Skeletal muscle satellite cell (primary cell): ENCODE results near the gene HDAC9.

Experiments
- H3K27me3 ChIP-seq: 2 replicates; pipeline ENCODE4 v1.7.0; 2013; ENCODE audit warnings: low read length; ENCODE audit not compliant: control insufficient read depth, insufficient read depth
- H3K36me3 ChIP-seq: 2 replicates; pipeline ENCODE4 v1.7.0; 2013; ENCODE audit warnings: mild to moderate bottlenecking, control low read depth, low read length; ENCODE audit not compliant: insufficient read depth
- H3K4me1 ChIP-seq: 2 replicates; pipeline ENCODE4 v1.7.0; 2013; ENCODE audit warnings: low read length; ENCODE audit not compliant: control insufficient read depth, insufficient read depth
- H3K4me2 ChIP-seq: 2 replicates; pipeline ENCODE4 v1.7.0; 2013; ENCODE audit warnings: mild to moderate bottlenecking, low read length
- H3K4me3 ChIP-seq: 2 replicates; pipeline ENCODE4 v1.7.0; 2013; ENCODE audit warnings: low read length
- H3K9ac ChIP-seq: 2 replicates; pipeline ENCODE4 v1.7.0; 2013; ENCODE audit warnings: mild to moderate bottlenecking, low read depth, low read length, moderate library complexity
- H3K9me3 ChIP-seq: replicated peaks from 2 replicates; pipeline ENCODE4 v1.7.0; 2013; ENCODE audit warnings: mild to moderate bottlenecking, control low read depth, low read length

HDAC9 gene

DNA sequence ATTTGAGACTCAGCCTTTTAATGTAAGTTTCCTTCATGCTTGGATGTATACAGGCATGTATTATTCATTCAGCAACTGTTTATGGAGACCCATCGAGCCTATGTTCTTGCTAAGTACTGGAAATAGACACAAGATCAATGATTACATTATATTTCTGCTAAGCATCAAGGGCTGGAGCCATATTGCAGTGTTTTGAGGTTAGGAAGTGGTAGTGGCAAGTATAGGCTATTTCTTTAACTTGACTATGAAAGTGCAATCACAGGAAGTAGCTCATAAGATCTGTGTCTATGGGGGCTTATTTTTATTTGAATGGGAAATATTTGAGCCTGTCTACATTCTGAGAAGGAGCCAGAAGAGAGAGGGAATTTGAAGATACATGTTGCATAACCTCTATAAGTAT is 123.8 kb downstream of the HDAC9 start:
- no peaks in the 10 kb centered on the region for H3K9me3 ChIP-seq
- no peaks in the 10 kb centered on the region for H3K36me3 ChIP-seq

DNA sequence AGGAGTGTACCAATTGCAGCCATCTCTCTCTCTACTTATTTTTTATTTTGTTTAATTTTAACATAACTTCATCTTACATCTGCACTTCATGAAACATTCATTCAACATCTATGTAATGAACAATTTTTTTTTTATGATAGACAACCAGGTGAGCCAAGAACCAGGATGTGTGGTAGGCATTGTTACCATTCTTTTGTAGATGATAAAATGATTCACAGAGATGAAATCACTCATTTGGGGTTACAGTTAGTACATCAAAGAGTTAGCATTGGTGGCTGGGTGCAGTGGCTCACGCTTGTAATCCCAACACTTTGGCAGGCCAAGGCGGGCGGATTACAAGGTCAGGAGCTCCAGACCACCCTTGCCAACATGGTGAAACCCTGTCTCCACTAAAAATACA is 127.8 kb downstream of the HDAC9 start:
- H3K9ac ChIP-seq, result no peak overlapping the region
- no peaks in the 10 kb centered on the region for H3K27me3 ChIP-seq
- H3K4me1 ChIP-seq, result no peaks in the 10 kb centered on the region
- H3K4me3 ChIP-seq, result no peak overlapping the region
- no peaks in the 10 kb centered on the region for H3K36me3 ChIP-seq
- no peak overlapping the region for H3K4me2 ChIP-seq
- no peaks in the 10 kb centered on the region for H3K9me3 ChIP-seq

More for the DNA sequence above, 123.8 kb downstream of the HDAC9 start:
- no peaks in the 10 kb centered on the region for H3K4me1 ChIP-seq
- no peak overlapping the region for H3K9ac ChIP-seq
- no peak overlapping the region for H3K4me2 ChIP-seq
- H3K27me3 ChIP-seq, result no peaks in the 10 kb centered on the region
- no peak overlapping the region for H3K4me3 ChIP-seq

DNA sequence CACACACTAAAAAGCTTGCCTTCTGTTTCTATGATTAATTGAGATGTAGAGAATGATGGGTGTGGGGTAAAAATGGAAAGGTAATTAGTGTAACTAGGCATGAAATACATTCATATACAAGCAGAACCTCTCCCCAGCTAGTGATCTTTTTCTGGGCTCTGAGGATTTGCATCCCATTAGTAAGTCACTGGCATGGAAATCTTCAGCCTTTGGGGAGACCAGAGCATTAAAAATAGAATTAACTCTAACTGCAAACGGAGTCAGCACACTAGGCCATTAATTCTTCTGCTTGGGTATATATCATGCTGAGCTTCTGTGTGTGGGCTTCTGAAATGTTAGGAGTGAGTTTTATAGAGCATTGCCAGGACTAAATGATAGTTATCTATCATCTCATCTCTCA is 128.9 kb downstream of the HDAC9 start:
- no peak overlapping the region for H3K9ac ChIP-seq
- no peaks in the 10 kb centered on the region for H3K4me1 ChIP-seq
- no peaks in the 10 kb centered on the region for H3K27me3 ChIP-seq
- no peak overlapping the region for H3K4me3 ChIP-seq
- no peaks in the 10 kb centered on the region for H3K9me3 ChIP-seq
- no peaks in the 10 kb centered on the region for H3K36me3 ChIP-seq
- H3K4me2 ChIP-seq, result no peak overlapping the region

DNA sequence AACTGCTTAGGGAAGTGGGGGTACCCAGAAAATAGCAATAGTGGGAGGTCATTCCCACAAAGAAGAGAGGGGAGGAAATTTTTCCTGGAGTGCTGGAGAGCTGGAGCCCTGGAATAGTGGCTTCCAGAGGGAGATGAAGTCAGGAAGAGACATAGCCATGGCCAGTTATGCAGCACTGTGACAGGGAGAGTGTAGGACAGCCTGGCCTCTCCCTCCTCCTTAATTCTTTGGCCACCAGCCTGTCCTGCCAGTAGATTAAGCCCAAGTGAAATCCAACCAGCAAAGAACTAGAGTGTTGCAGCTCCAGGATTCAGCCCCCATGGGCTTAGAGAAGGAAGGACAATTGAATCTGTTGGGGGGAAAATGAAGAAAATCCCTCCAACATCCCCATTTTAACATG is 130.5 kb downstream of the HDAC9 start:
- H3K4me2 ChIP-seq, result no peak overlapping the region
- H3K4me1 ChIP-seq, result no peaks in the 10 kb centered on the region
- no peak overlapping the region for H3K9ac ChIP-seq
- H3K27me3 ChIP-seq, result no peaks in the 10 kb centered on the region
- no peak overlapping the region for H3K4me3 ChIP-seq
- no peaks in the 10 kb centered on the region for H3K9me3 ChIP-seq
- H3K36me3 ChIP-seq, result no peaks in the 10 kb centered on the region

DNA sequence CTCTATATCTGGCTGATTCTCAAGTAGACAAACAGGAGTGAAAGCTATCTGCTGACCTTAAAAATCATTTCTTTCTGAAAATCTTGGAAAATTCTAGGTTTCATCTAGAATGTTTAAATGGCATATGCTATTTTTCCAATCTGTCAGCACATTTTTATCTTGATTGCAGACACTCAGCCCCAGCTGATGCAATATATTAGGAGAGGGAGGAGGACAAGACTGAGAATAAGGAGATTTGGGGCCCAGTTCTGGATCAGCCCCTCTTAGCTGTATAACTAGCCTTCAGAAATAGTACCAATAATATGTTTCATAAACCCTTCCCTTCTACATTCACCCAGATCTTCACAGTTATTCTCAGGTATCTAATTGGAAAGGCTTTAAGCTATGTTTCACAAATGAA is 131.2 kb downstream of the HDAC9 start:
- Histone ChIP-seq H3K4me1 (no peaks in the 10 kb centered on the region), H3K4me3 (no peak overlapping the region), H3K27me3 (no peaks in the 10 kb centered on the region), H3K4me2 (no peak overlapping the region), H3K9me3 (no peaks in the 10 kb centered on the region), H3K9ac (no peak overlapping the region), H3K36me3 (no peaks in the 10 kb centered on the region)

DNA sequence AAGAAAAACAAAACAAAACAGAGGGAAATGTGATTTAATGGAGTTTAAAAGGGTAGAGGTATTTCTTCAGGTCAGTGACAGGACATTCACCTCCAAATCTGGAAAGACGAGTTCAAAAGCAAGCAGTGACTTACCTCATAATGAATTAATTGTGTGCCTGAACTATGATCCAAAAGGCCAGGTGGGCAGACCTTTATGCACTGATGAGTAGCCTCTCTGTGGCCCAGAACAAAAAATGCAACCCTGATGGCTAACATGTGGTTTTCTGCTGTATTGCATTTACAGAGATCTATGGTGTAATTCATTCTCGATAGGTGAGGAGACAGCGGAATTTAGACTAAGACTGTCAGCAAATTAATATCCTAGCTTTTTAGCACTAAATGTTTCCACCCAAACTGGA is 142.0 kb downstream of the HDAC9 start:
- no peak overlapping the region for H3K4me2 ChIP-seq
- no peaks in the 10 kb centered on the region for H3K9me3 ChIP-seq
- H3K4me1 ChIP-seq, result peaks cover 8% of the 10 kb centered on the region
- no peaks in the 10 kb centered on the region for H3K36me3 ChIP-seq
- H3K4me3 ChIP-seq, result no peak overlapping the region
- no peaks in the 10 kb centered on the region for H3K27me3 ChIP-seq
- no peak overlapping the region for H3K9ac ChIP-seq

DNA sequence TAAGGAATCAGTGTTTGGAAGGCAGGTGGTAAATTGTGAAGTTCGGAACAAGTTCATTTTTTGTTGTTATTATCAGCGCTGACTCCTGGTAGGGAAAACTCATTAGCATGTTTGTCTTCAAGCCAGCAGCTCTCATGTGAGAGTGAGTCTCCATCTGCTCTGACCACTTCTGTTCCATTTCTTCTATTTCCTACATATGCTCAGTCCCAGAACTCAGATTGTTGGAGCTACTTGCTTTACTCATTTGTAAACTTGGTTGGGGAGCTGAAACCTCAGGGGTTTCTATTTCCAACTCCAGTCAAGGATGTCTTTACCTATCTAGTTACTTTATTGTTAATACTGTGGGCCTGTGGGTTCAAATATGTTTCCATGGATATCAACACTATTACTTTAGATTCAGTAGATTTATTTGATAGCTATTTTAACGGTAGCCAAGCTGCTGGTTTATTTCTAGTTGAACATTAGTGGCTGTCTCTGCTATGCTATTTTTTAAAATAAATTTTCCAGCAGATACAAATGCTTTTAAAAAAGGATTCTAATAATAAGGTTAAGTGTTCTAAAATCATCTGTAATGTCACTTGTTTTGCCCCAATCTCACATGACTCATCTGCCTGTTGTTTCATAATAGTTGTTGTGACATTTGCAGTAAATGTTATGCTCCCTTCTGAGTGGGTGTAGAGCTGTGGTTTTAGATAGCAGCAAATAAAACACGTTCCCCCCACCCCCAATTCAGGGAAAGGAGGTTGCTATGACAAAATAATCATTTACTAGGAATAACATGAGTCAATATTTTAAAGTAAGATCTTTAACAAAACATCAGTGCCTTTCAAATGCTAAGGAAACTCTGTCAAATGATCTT is 143.3 kb downstream of the HDAC9 start:
- Histone ChIP-seq H3K9me3 (no peaks in the 10 kb centered on the region), H3K9ac (peak overlapping the region; percentile 42), H3K4me3 (no peak overlapping the region), H3K36me3 (no peaks in the 10 kb centered on the region), H3K4me1 (peaks cover 8% of the 10 kb centered on the region), H3K4me2 (peak overlapping the region; percentile 19), H3K27me3 (no peaks in the 10 kb centered on the region)

DNA sequence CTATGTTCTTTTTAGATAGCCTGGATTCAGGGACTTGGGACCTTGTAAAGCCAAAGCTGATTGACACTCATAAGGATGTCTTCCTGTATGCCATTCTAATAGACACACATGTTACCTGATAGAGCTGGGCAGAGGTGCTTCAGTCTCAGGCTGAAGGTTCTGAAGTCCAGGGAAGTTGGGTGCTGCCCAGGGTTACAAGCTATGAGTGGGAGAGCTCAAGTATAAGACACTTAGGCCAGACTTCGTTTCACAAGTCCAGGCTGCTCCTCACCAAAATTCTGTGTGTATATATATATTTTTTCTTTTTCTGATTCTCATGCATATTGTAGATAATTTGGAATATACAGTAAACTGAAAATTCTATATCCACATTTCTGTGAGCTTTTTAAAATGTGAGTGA is 144.2 kb downstream of the HDAC9 start:
- Histone ChIP-seq H3K27me3 (no peaks in the 10 kb centered on the region), H3K4me1 (peaks cover 8% of the 10 kb centered on the region), H3K4me2 (peak overlapping the region; percentile 19), H3K36me3 (no peaks in the 10 kb centered on the region), H3K9ac (peak overlapping the region; percentile 42), H3K9me3 (no peaks in the 10 kb centered on the region), H3K4me3 (no peak overlapping the region)

DNA sequence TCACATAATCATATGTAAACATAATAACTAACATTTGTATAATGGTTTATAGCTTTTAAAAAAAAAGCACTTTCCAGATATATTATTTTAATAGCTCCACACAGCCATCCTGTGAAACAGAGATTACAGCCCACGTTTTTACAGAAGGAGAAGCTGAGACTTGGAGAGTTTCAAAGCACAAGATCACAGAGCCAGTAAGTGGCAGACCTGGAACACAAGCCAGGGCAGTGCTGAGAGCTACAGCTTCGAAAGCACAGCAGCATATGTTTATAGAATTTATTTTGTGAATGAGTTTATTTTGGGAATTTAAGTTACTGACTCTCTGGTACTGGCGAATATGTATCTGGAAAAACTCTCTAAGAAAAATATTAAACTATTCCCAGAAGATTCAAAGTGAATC is 149.4 kb downstream of the HDAC9 start:
- H3K4me3 ChIP-seq, result no peak overlapping the region
- H3K9me3 ChIP-seq, result no peaks in the 10 kb centered on the region
- no peaks in the 10 kb centered on the region for H3K36me3 ChIP-seq
- H3K4me1 ChIP-seq, result no peaks in the 10 kb centered on the region
- H3K27me3 ChIP-seq, result no peaks in the 10 kb centered on the region
- H3K4me2 ChIP-seq, result no peak overlapping the region
- H3K9ac ChIP-seq, result no peak overlapping the region

DNA sequence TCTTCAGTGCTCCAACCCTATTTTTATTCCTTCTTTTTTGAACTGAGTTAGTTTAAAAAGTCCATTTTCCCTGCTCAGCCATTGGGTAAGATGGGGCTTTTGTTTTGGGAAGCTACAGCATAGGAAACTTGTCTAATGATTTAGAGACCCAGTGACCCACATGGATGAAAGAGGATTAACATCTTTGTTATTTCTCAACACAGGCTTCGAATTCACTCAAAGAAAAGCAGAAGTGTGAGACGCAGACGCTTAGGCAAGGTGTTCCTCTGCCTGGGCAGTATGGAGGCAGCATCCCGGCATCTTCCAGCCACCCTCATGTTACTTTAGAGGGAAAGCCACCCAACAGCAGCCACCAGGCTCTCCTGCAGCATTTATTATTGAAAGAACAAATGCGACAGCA is 152.0 kb downstream of the HDAC9 start:
- Histone ChIP-seq H3K4me3 (no peak overlapping the region), H3K4me2 (no peak overlapping the region), H3K36me3 (no peaks in the 10 kb centered on the region), H3K4me1 (no peaks in the 10 kb centered on the region), H3K27me3 (no peaks in the 10 kb centered on the region), H3K9me3 (no peaks in the 10 kb centered on the region), H3K9ac (no peak overlapping the region)

DNA sequence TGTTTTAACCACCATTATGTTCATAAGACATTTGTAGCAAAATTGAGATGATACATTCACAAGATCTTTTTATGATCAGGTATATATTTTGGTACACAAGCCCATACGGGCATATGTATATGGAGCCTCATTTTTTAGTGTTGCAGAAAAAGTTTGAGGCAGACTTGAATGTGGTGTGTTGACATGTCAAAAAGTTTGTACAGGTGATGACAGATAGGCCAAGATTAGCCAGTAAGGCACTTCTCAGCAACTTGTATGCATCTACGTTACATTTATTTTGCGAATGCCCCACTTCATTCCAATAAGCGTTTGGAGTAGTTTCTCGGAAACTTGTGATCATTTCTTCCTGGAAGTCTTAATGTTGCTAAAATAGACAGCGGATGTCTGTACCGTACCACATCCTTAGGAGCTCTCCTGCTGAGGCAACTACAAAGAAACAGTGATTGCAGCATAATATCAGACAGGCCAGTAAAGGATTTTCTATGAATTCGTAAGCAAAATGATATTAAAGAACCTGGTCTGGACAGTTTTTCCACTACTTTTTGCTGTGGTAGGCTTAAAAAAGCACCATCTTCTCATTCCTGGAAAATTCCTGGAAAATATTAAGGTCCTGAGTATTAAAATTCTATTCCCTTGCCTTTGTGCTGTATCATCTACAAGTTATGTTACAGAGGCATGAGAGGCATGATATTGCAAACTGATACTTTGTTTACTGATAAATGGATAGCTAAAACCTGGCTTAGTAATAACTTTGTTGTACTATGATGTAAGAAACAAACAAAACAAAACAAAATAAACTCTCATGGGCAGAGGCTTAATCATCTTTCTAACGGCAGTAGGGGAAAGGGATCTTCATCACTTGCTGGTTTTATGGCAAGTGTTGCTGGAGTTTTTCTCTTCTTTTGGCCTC is 153.6 kb downstream of the HDAC9 start:
- Histone ChIP-seq H3K27me3 (no peaks in the 10 kb centered on the region), H3K9ac (no peak overlapping the region), H3K9me3 (no peaks in the 10 kb centered on the region), H3K4me2 (no peak overlapping the region), H3K36me3 (no peaks in the 10 kb centered on the region), H3K4me1 (no peaks in the 10 kb centered on the region), H3K4me3 (no peak overlapping the region)
